HPDE6-E6E7 (cell line): ENCODE data around the gene GRIFIN.
A peak's percentile ranks its signal among the peaks of the same experiment; 100 is the strongest.
"Not testable (repeated sequence)": the region's sequence is repeated elsewhere in the genome, so short reads cannot be mapped to it uniquely, and the experiment has no call there.

Source experiments
- DNase-seq: peaks from one replicate; pipeline ENCODE4 v3.0.0; 2011; ENCODE audit warnings: missing footprints; ENCODE audit errors: extremely low spot score

GRIFIN gene

GRCh38 chr7:2453849-2454248 is 22.3 kb downstream of the GRIFIN start:
- not testable (repeated sequence) for DNase-seq

- no peak for DNase-seq
Measured at GRCh38 chr7:2452643-2453270, 23.4 kb downstream of the GRIFIN start.

- DNase-seq = no peak
Measured at GRCh38 chr7:2452074-2452507, 24.1 kb downstream of the GRIFIN start.

- DNase-seq = peak; percentile 91
Measured at GRCh38 chr7:2451171-2452073, 24.8 kb downstream of the GRIFIN start.

GRCh38 chr7:2450198-2451107 is 25.7 kb downstream of the GRIFIN start:
- DNase-seq = no peak

GRCh38 chr7:2446676-2447075 is 29.5 kb downstream of the GRIFIN start:
- DNase-seq = no peak

GRCh38 chr7:2445898-2446555 is 30.2 kb downstream of the GRIFIN start:
- no peak for DNase-seq

GRCh38 chr7:2445047-2445446 is 31.2 kb downstream of the GRIFIN start:
- no peak for DNase-seq

- DNase-seq = no peak
Measured at GRCh38 chr7:2444476-2444875, 31.7 kb downstream of the GRIFIN start.

- DNase-seq = no peak
Measured at GRCh38 chr7:2443491-2443890, 32.7 kb downstream of the GRIFIN start.

GRCh38 chr7:2441430-2442058 is 34.7 kb downstream of the GRIFIN start:
- no peak for DNase-seq

GRCh38 chr7:2440608-2441245 is 35.5 kb downstream of the GRIFIN start:
- DNase-seq = peak; percentile 51

GRCh38 chr7:2438775-2439174 is 37.4 kb downstream of the GRIFIN start:
- DNase-seq = no peak

GRCh38 chr7:2438186-2438585 is 38.0 kb downstream of the GRIFIN start:
- DNase-seq = no peak

- no peak for DNase-seq
Measured at GRCh38 chr7:2437537-2438148, 38.6 kb downstream of the GRIFIN start.

GRCh38 chr7:2437136-2437535 is 39.1 kb downstream of the GRIFIN start:
- DNase-seq = no peak

- DNase-seq = no peak
Measured at GRCh38 chr7:2436341-2437104, 39.7 kb downstream of the GRIFIN start.

- no peak for DNase-seq
Measured at GRCh38 chr7:2435146-2435545, 41.1 kb downstream of the GRIFIN start.
